Activated naive CD8-positive, alpha-beta T cell treated with anti-CD3 and anti-CD28 coated beads, Interleukin-2, amount 50 U/mL, for 24 hours (primary cell): Measurements from ENCODE around the gene TTC7B.

Experiments used
- ATAC-seq: fragments of 150-1000 bp; cut with Tn5 transposase; one replicate; pipeline ENCODE4 v1.10.0; 2021
- DNase-seq: peaks from one replicate; pipeline ENCODE4 v3.0.0; 2021
- H3K27ac Mint-ChIP-seq: one replicate; pipeline ENCODE4 v1.8.0; 2021; ENCODE audit warnings: mild to moderate bottlenecking, mixed read lengths
- H3K27me3 Mint-ChIP-seq: one replicate; pipeline ENCODE4 v1.8.0; 2021; ENCODE audit warnings: mixed read lengths
- H3K36me3 Mint-ChIP-seq: one replicate; pipeline ENCODE4 v1.8.0; 2021; ENCODE audit warnings: low read depth, mixed read lengths
- H3K4me1 Mint-ChIP-seq: one replicate; pipeline ENCODE4 v1.8.0; 2021; ENCODE audit warnings: mixed read lengths
- H3K4me3 Mint-ChIP-seq: one replicate; pipeline ENCODE4 v1.8.0; 2021; ENCODE audit warnings: mild to moderate bottlenecking, moderate library complexity, mixed read lengths
- H3K9me3 Mint-ChIP-seq: one replicate; pipeline ENCODE4 v1.8.0; 2021; ENCODE audit warnings: mixed read lengths

The TTC7B gene

DNA sequence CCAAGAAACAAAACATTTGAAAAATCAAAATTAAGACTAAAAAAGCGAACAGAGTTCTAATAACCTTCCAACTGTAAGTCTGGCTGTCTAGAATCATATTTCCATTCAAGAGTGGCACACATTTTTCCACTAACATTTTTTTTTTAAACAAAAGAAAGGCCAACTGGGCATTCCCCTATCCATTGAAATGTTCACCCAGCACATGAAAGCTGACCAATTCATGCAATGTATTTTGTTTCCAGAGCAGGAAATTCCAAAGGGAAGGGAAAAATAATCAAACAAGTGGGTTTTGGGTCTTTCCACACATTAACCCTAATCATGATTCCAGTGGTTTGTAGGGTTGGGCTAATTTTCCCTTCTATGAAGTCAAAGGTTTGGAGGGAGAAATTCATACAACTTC lies 212.9 kb downstream of the TTC7B start:
- Mint-ChIP-seq H3K4me1 (peaks cover 2% of the 10 kb centered on the region), H3K27ac (no peak overlapping the region), H3K4me3 (no peak overlapping the region), H3K9me3 (no peaks in the 10 kb centered on the region), H3K27me3 (peaks cover 3% of the 10 kb centered on the region), H3K36me3 (no peaks in the 10 kb centered on the region)
- ATAC-seq: no peak
- DNase-seq: no peak

- Mint-ChIP-seq H3K27me3 (peaks cover 3% of the 10 kb centered on the region), H3K36me3 (no peaks in the 10 kb centered on the region), H3K4me1 (no peaks in the 10 kb centered on the region), H3K4me3 (no peak overlapping the region), H3K9me3 (no peaks in the 10 kb centered on the region), H3K27ac (no peak overlapping the region)
- ATAC-seq: no peak
- no peak for DNase-seq
Measured at GRCh38 chr14:90602088-90602687, 214.0 kb downstream of the TTC7B start.

DNA sequence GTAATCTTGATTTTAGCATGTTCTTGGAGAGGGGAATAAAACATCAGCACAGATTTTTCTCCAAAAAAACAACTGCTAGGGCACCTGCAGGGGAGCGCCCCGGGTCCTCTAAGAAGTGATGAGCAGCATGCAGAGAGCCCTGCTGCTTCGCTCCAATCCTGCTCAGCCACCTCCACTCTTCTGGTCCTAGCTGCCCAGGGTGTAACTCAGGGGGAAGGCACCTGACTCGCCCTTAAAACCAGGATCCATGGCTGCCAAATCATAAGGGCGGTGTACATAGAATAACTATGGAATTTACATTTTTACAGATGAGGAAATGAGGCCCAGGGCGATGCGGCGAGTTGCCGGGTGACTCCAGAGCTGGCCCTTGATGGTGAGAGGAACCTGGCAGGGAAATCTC lies 214.7 kb downstream of the TTC7B start:
- no peaks in the 10 kb centered on the region for H3K36me3 Mint-ChIP-seq
- no peak overlapping the region for H3K27ac Mint-ChIP-seq
- ATAC-seq: no peak
- H3K9me3 Mint-ChIP-seq: no peaks in the 10 kb centered on the region
- peaks cover 3% of the 10 kb centered on the region for H3K27me3 Mint-ChIP-seq
- no peak overlapping the region for H3K4me3 Mint-ChIP-seq
- no peaks in the 10 kb centered on the region for H3K4me1 Mint-ChIP-seq
- DNase-seq: no peak

GRCh38 chr14:90600619-90601018 lies 215.6 kb downstream of the TTC7B start:
- no peaks in the 10 kb centered on the region for H3K36me3 Mint-ChIP-seq
- peaks cover 3% of the 10 kb centered on the region for H3K27me3 Mint-ChIP-seq
- no peak for DNase-seq
- no peak overlapping the region for H3K27ac Mint-ChIP-seq
- H3K9me3 Mint-ChIP-seq: no peaks in the 10 kb centered on the region
- no peak for ATAC-seq
- no peak overlapping the region for H3K4me3 Mint-ChIP-seq
- H3K4me1 Mint-ChIP-seq: no peaks in the 10 kb centered on the region

GRCh38 chr14:90599748-90600507 lies 216.3 kb downstream of the TTC7B start:
- no peak for DNase-seq
- no peak for ATAC-seq
- Mint-ChIP-seq H3K4me3 (no peak overlapping the region), H3K9me3 (no peaks in the 10 kb centered on the region), H3K27ac (no peak overlapping the region), H3K4me1 (no peaks in the 10 kb centered on the region), H3K36me3 (no peaks in the 10 kb centered on the region), H3K27me3 (peaks cover 3% of the 10 kb centered on the region)

DNA sequence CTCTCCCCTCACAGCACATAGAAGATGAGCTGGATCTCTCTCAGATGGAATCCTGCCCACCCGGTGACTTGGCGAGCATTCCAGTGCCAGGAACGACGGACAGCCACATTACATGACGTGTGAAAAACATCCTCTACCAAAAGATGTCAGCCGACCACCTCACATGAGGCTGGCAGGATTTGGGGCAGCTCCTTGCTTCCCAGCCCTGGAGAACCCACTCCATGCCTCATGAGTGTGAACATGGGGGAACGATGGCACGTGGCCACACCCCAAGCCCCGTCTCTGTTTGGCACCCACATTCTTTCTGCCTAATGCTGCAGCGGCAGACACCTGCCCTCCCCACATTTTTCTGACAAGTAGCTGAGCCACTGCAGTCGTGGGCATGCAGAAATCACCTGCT lies 216.9 kb downstream of the TTC7B start:
- no peak for DNase-seq
- Mint-ChIP-seq H3K4me1 (no peaks in the 10 kb centered on the region), H3K27me3 (peaks cover 3% of the 10 kb centered on the region), H3K36me3 (no peaks in the 10 kb centered on the region), H3K27ac (no peak overlapping the region), H3K4me3 (no peak overlapping the region), H3K9me3 (no peaks in the 10 kb centered on the region)
- ATAC-seq: no peak

DNA sequence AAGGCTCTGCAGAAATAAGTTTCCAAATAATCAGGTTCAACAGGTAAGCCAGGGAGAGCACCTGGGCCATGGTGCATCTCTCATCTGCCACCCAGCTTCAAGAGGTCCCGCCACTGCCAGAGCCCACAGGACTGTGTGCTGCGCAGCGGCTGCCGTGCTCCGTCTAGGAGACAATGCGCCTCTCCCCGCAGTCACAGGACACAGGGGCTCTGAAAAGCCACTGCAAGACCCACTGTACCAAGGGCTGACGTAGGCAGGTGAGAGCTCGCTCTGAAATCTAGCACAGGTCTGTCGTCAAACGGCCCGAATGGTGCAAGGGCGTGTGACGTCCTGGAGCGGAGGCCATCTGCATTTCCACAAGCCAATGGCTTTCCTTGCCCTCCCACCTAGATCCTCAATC lies 218.3 kb downstream of the TTC7B start:
- H3K9me3 Mint-ChIP-seq: no peaks in the 10 kb centered on the region
- DNase-seq: no peak
- H3K27me3 Mint-ChIP-seq: peaks cover 3% of the 10 kb centered on the region
- H3K27ac Mint-ChIP-seq: no peak overlapping the region
- H3K36me3 Mint-ChIP-seq: no peaks in the 10 kb centered on the region
- no peaks in the 10 kb centered on the region for H3K4me1 Mint-ChIP-seq
- ATAC-seq: no peak
- no peak overlapping the region for H3K4me3 Mint-ChIP-seq

DNA sequence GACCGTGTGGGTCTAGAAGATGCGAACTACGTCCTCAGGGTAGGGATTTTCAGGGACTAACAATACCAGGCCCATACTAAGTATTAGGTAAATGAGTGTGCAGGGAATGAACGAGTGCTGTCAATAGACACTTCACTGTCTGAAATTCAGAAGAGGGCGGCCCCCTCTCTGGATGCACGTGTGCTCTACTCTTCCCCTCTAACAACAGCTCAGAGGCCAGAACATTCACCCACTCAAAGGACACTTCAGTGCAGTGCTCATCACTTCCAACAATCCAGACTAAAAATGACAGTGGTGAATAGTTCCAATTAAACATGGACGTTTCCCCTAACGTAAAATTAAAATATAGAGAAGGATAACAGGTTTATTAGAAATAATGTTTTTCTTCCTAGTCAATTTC lies 219.5 kb downstream of the TTC7B start:
- H3K4me3 Mint-ChIP-seq: no peak overlapping the region
- no peaks in the 10 kb centered on the region for H3K4me1 Mint-ChIP-seq
- no peak for ATAC-seq
- no peaks in the 10 kb centered on the region for H3K9me3 Mint-ChIP-seq
- H3K27ac Mint-ChIP-seq: no peak overlapping the region
- no peaks in the 10 kb centered on the region for H3K36me3 Mint-ChIP-seq
- peaks cover 3% of the 10 kb centered on the region for H3K27me3 Mint-ChIP-seq
- DNase-seq: no peak

GRCh38 chr14:90593254-90594040 lies 222.8 kb downstream of the TTC7B start:
- Mint-ChIP-seq H3K36me3 (no peaks in the 10 kb centered on the region), H3K27me3 (no peaks in the 10 kb centered on the region), H3K27ac (no peak overlapping the region), H3K4me3 (no peak overlapping the region), H3K4me1 (no peaks in the 10 kb centered on the region), H3K9me3 (no peaks in the 10 kb centered on the region)
- peak; percentile 24 for ATAC-seq
- DNase-seq: no peak

GRCh38 chr14:90592655-90593054 lies 223.6 kb downstream of the TTC7B start:
- Mint-ChIP-seq H3K9me3 (no peaks in the 10 kb centered on the region), H3K27ac (no peak overlapping the region)

GRCh38 chr14:90587918-90588317 lies 228.3 kb downstream of the TTC7B start:
- no peaks in the 10 kb centered on the region for H3K9me3 Mint-ChIP-seq
- H3K36me3 Mint-ChIP-seq: no peaks in the 10 kb centered on the region
- DNase-seq (no peak), ATAC-seq (no peak)
- H3K27me3 Mint-ChIP-seq: no peaks in the 10 kb centered on the region
- no peak overlapping the region for H3K4me3 Mint-ChIP-seq
- no peak overlapping the region for H3K27ac Mint-ChIP-seq
- no peaks in the 10 kb centered on the region for H3K4me1 Mint-ChIP-seq

More at GRCh38 chr14:90592655-90593054, 223.6 kb downstream of the TTC7B start:
- DNase-seq (no peak), ATAC-seq (no peak)
- H3K36me3 Mint-ChIP-seq: no peaks in the 10 kb centered on the region
- H3K27me3 Mint-ChIP-seq: no peaks in the 10 kb centered on the region
- H3K4me1 Mint-ChIP-seq: no peaks in the 10 kb centered on the region
- H3K4me3 Mint-ChIP-seq: no peak overlapping the region

GRCh38 chr14:90587252-90587910 lies 228.8 kb downstream of the TTC7B start:
- Mint-ChIP-seq H3K4me3 (no peak overlapping the region), H3K27ac (no peak overlapping the region), H3K4me1 (no peaks in the 10 kb centered on the region), H3K9me3 (no peaks in the 10 kb centered on the region), H3K36me3 (no peaks in the 10 kb centered on the region), H3K27me3 (no peaks in the 10 kb centered on the region)
- DNase-seq: no peak
- ATAC-seq: no peak

GRCh38 chr14:90585106-90585505 lies 231.1 kb downstream of the TTC7B start:
- Mint-ChIP-seq H3K27ac (no peak overlapping the region), H3K27me3 (no peaks in the 10 kb centered on the region), H3K4me3 (no peak overlapping the region), H3K9me3 (no peaks in the 10 kb centered on the region), H3K36me3 (no peaks in the 10 kb centered on the region), H3K4me1 (no peaks in the 10 kb centered on the region)
- DNase-seq: no peak
- no peak for ATAC-seq

- Mint-ChIP-seq H3K36me3 (no peaks in the 10 kb centered on the region), H3K27me3 (no peaks in the 10 kb centered on the region), H3K27ac (no peak overlapping the region), H3K4me3 (no peak overlapping the region), H3K9me3 (no peaks in the 10 kb centered on the region), H3K4me1 (no peaks in the 10 kb centered on the region)
- ATAC-seq: peak; percentile 16
- no peak for DNase-seq
Measured at GRCh38 chr14:90583916-90584605, 232.2 kb downstream of the TTC7B start.
